Measurements from ENCODE around the gene ZBTB34. TPM values are rescaled to one million over a fixed set of nuclear protein-coding genes. Genes with fewer than 3 reads are reported as not detected.

ZBTB34 gene
- total and polyA plus RNA-seq, 2 of the 4 experiments (the other 2 are of a cell fraction) = 2.7 to 3.1 TPM

- Histone ChIP-seq H3K79me1 (ENCODE audit: low read depth in 1 of 2, low read length in 2 of 2) (0 out of 4 replicates have a peak, but pooled peaks cover 0 to 5% of the 10 kb centered on the region in 2 experiments), H3K18ac (ENCODE audit: low read depth, low read length) (no peak overlapping the region), H3K56ac (ENCODE audit: extremely low read depth, insufficient read depth, low read length) (no peak overlapping the region), H2BK20ac (ENCODE audit: low read depth, low read length) (no peak overlapping the region), H3K27ac (ENCODE audit: insufficient read depth, low read length) (no peak overlapping the region), H3K4me1 (ENCODE audit: control insufficient read depth, insufficient read depth, low read length) (peaks cover 8% of the 10 kb centered on the region), H3K4me3 (ENCODE audit: insufficient read depth, low read depth, low read length) (no peak overlapping the region), H4K20me1 (ENCODE audit: insufficient read depth, low read length) (no peaks in the 10 kb centered on the region), H4K91ac (ENCODE audit: insufficient read depth, low read depth, low read length) (no peak overlapping the region), H2BK120ac (ENCODE audit: low read depth, low read length) (no peak overlapping the region), H4K5ac (ENCODE audit: low read depth, low read length) (no peak overlapping the region), H3K9ac (ENCODE audit: low read depth, low read length) (no peak overlapping the region), H3K36me3 (ENCODE audit: control insufficient read depth, insufficient read depth, low read length) (no peaks in the 10 kb centered on the region), H3K27me3 (ENCODE audit: control insufficient read depth, insufficient read depth, low read length) (peaks cover 19% of the 10 kb centered on the region), H3K9me1 (ENCODE audit: insufficient read depth, low read length) (peaks cover 5% of the 10 kb centered on the region; the same call in 1 of the 2 replicates), H3K4ac (ENCODE audit: low read depth, low read length) (no peak overlapping the region), H2BK5ac (ENCODE audit: low read depth, low read length, poor library complexity, severe bottlenecking) (no peak overlapping the region), H2AFZ (replicated peaks; ENCODE audit: low read length, poor library complexity) (no peak overlapping the region), H2AK9ac (replicated peaks; ENCODE audit: low read depth, low read length, poor library complexity) (no peak overlapping the region), H2BK15ac (ENCODE audit: low read depth, low read length) (no peak overlapping the region), H3K14ac (replicated peaks; ENCODE audit: low read depth, low read length) (no peak overlapping the region), H4K8ac (ENCODE audit: low read depth in 2 of 2, low read length in 2 of 2) (no peak overlapping the region), H2AK5ac (ENCODE audit: low read depth, low read length) (no peak overlapping the region), H3K9me3 (ENCODE audit: control insufficient read depth, insufficient read depth, low read length) (no peaks in the 10 kb centered on the region), H3K4me2 (ENCODE audit: low read depth, low read length) (no peak overlapping the region), H3K23ac (ENCODE audit: low read depth, low read length) (no peak overlapping the region)
- TF ChIP-seq MXI1 (IDR thresholded peaks at IDR 0.05; ENCODE audit: borderline replicate concordance, low read depth, low read length) (no peak), CEBPB (IDR thresholded peaks at IDR 0.05; ENCODE audit: low read depth, low read length) (no peak), RCOR1 (IDR thresholded peaks at IDR 0.05; ENCODE audit: insufficient replicate concordance, low read length) (no peak), ELK1 (IDR thresholded peaks at IDR 0.05; ENCODE audit: borderline replicate concordance, low read depth, low read length) (no peak), CTCF (conservative IDR thresholded peaks at IDR 0.05; ENCODE audit: low read depth, low read length) (no peak), BHLHE40 (IDR thresholded peaks at IDR 0.05; ENCODE audit: low read depth, low read length) (no peak), MAZ (IDR thresholded peaks at IDR 0.05; ENCODE audit: borderline replicate concordance, low read depth, low read length) (no peak), MAFK (IDR thresholded peaks at IDR 0.05; ENCODE audit: low read depth, low read length) (no peak), NFE2L2 (IDR thresholded peaks at IDR 0.05; ENCODE audit: low read depth, low read length) (no peak), FOS (IDR thresholded peaks at IDR 0.05; ENCODE audit: low read depth, low read length) (no peak), POLR2A (IDR thresholded peaks at IDR 0.05; ENCODE audit: low read depth, low read length) (no peak), RFX5 (IDR thresholded peaks at IDR 0.05; ENCODE audit: low read depth, low read length) (no peak), RAD21 (IDR thresholded peaks at IDR 0.05; ENCODE audit: low read length) (no peak), USF2 (IDR thresholded peaks at IDR 0.05; ENCODE audit: low read depth, low read length) (no peak), SMC3 (IDR thresholded peaks at IDR 0.05; ENCODE audit: low read depth, low read length) (no peak), CHD1 (IDR thresholded peaks at IDR 0.05; ENCODE audit: low read depth, low read length) (no peak)
- dilution Hi-C loops (cut with HindIII; ENCODE audit: low sequenced_read_pairs, unreplicated experiment) = no loop called here
- DNase-seq = no peak
- POLR2A ChIA-PET (ENCODE audit: unreplicated experiment) = no interaction called here
- 50% methylated on average over 2 of the region's 6 CpGs; no CpG with 5 or more reads in 1 of the 2 experiments for WGBS, 2 experiments (ENCODE audit: extremely low coverage in 2 of 2, insufficient read length in 1 of 2)
- BruUV-seq (replicated peaks) = no TSS peak
- intact Hi-C loops (cut with micrococcal nuclease) = no loop called here
- ATAC-seq (ENCODE audit: low read depth) = no peak
- CTCF ChIA-PET = no interaction called here
- in situ Hi-C loops (cut with MboI; ENCODE audit: low sequenced_read_pairs) = loop anchor here (25.0 kb wide), 1 partner anchor 460 kb away; the partner anchor contains the start of gene SLC2A8
These were observed 67.0 kb downstream of the ZBTB34 start for GRCh38 chr9:126927419-126927818.
